ENCODE data around the gene RAD51AP1. TPM values are rescaled to one million over a fixed set of nuclear protein-coding genes. Genes with fewer than 3 reads are reported as not detected.
"Not testable (repeated sequence)": the region's sequence is repeated elsewhere in the genome, so short reads cannot be mapped to it uniquely, and the experiment has no call there.

RAD51AP1 gene
- polyA plus RNA-seq (ENCODE audit: insufficient read length in 10 of 10) = 10 to 100 TPM in 8 of 10 donors, 1 to 10 TPM in 2; 9.0 to 17.2 (median 11.9) TPM
- long read RNA-seq, donor 1 = 0 reads
- long read RNA-seq, donor 2, partial matches to known transcripts = 0 of 1 reads
- long read RNA-seq, donor 2, other reads (novel, unspliced or antisense) = 0 of 1 reads
- long read RNA-seq, donor 3 = 0 reads
- long read RNA-seq, donor 4, partial matches to known transcripts = 0 of 1 reads
- long read RNA-seq, donor 4, other reads (novel, unspliced or antisense) = 0 of 1 reads
- long read RNA-seq, donor 5, partial matches to known transcripts = 0 of 2 reads
- long read RNA-seq, donor 5, other reads (novel, unspliced or antisense) = 0 of 2 reads
- long read RNA-seq, donor 6, partial matches to known transcripts = 0 of 2 reads
- long read RNA-seq, donor 6, other reads (novel, unspliced or antisense) = 0 of 2 reads
- long read RNA-seq, donor 7 = 0 reads
- long read RNA-seq, donor 8, partial matches to known transcripts = 0 of 1 reads
- long read RNA-seq, donor 8, other reads (novel, unspliced or antisense) = 0 of 1 reads
- long read RNA-seq, donor 9 = 0 reads

GRCh38 chr12:4538207-4539160 lies at the start of gene RAD51AP1:
Gene RAD51AP1, plus strand, starts transcription at chr12:4538890. Its CDS starts 50 bp downstream, at chr12:4538940.
- DNase-seq = peak; percentile 96 to 99 (median 97)

- no peak for DNase-seq
Observed at GRCh38 chr12:4489556-4489955, 49.1 kb upstream of the RAD51AP1 start.

GRCh38 chr12:4490973-4491372 lies 47.7 kb upstream of the RAD51AP1 start:
- DNase-seq = no peak

- DNase-seq = no peak
Observed at GRCh38 chr12:4496145-4496838, 42.4 kb upstream of the RAD51AP1 start.

- no peak for DNase-seq
Observed at GRCh38 chr12:4499186-4499585, 39.5 kb upstream of the RAD51AP1 start.

- no peak for DNase-seq
Observed at GRCh38 chr12:4505376-4505986, 33.2 kb upstream of the RAD51AP1 start.

GRCh38 chr12:4506430-4506829 lies 32.3 kb upstream of the RAD51AP1 start:
- DNase-seq = no peak

- no peak for DNase-seq
Observed at GRCh38 chr12:4506870-4507269, 31.8 kb upstream of the RAD51AP1 start.

- DNase-seq = not testable (repeated sequence)
Observed at GRCh38 chr12:4508503-4508902, 30.2 kb upstream of the RAD51AP1 start.

GRCh38 chr12:4509269-4509668 lies 29.4 kb upstream of the RAD51AP1 start:
- not testable (repeated sequence) for DNase-seq

- no peak for DNase-seq
Observed at GRCh38 chr12:4518106-4518728, 20.5 kb upstream of the RAD51AP1 start.

- DNase-seq = not testable (repeated sequence)
Observed at GRCh38 chr12:4523443-4523842, 15.2 kb upstream of the RAD51AP1 start.

- peak in 1 of 3 donors; percentile 13 for DNase-seq
Observed at GRCh38 chr12:4526923-4527546, 11.7 kb upstream of the RAD51AP1 start.

GRCh38 chr12:4530160-4530559 lies 8.5 kb upstream of the RAD51AP1 start:
- DNase-seq = no peak

- no peak for DNase-seq
Observed at GRCh38 chr12:4530982-4531586, 7.6 kb upstream of the RAD51AP1 start.

- DNase-seq = no peak
Observed at GRCh38 chr12:4535092-4535491, 3.6 kb upstream of the RAD51AP1 start.

GRCh38 chr12:4535871-4536270 lies 2.8 kb upstream of the RAD51AP1 start:
- no peak for DNase-seq

- DNase-seq = peak in 1 of 3 donors; percentile 4
Observed at GRCh38 chr12:4539167-4539870, 629 bp downstream of the RAD51AP1 start.

GRCh38 chr12:4540170-4540569 lies 1.5 kb downstream of the RAD51AP1 start:
- DNase-seq = no peak
